Epithelial cell of prostate (primary cell): ENCODE data around the gene PPTC7.

Experiments
- DNase-seq: peaks from one replicate; pipeline ENCODE4 v3.0.0-alpha.2; 2011; ENCODE audit warnings: low read depth, low spot score
- H3K27ac ChIP-seq: fragments of 450-650 bp; 2 replicates; pipeline ENCODE4 v1.5.1; 2017; ENCODE audit warnings: mild to moderate bottlenecking

PPTC7 gene

DNA sequence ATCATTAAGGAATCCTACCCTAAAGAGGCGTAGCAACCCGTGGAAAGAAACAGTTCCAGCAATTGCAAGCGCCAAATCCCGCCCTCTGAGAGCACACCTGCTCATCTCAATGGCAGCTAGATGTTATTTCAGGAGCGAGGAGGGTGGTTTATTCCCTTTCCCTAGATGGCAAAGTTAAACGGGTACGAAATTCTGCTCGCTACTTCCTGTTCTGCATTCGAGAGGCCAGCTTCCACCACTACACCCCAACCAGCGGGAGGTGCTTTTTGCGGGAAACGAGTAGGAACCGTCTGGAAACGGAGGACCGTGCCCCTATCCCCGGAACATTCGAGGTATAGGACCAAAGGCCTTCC lies 81.7 kb downstream of the PPTC7 start:
- DNase-seq: peak; percentile 34
- H3K27ac ChIP-seq: peak overlapping the region; percentile 95

DNA sequence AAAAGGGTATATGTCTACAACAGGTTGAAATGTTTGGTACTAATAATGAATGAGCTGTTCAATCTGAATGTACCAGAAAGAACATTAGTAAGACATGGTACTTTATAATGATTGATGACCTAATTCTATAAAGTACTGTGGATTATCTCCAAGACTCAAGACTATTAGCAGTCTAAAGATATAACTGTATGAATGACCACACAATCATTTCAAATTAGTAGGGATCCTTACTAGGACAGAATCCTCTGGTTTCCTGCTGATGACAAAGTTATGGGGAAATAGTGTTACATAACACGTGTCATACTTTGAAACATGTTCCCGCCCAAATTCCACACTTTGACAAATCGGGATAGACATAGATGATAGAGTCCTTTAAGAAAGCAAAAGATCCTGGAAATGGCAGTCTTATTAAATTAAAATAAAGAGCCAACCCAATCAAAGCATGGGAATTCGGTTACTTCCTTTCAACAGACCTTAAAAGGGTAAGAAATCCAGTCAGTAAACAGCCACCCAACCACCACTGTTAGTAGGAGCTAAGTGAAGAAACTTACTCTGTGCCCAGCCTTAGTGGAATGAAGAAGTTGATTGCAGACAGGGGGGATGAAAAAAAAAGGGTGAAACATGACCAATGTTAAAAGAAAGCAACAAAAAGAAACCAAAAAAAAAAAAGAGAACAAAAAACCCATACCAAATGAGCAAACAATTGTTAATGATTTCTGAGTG lies 84.0 kb downstream of the PPTC7 start:
- peak overlapping the region; percentile 95 for H3K27ac ChIP-seq
- peak; percentile 26 for DNase-seq
